ENCODE results near the gene ALDH3B2.
"Not testable (repeated sequence)": the region's sequence is repeated elsewhere in the genome, so short reads cannot be mapped to it uniquely, and the experiment has no call there.

DNA sequence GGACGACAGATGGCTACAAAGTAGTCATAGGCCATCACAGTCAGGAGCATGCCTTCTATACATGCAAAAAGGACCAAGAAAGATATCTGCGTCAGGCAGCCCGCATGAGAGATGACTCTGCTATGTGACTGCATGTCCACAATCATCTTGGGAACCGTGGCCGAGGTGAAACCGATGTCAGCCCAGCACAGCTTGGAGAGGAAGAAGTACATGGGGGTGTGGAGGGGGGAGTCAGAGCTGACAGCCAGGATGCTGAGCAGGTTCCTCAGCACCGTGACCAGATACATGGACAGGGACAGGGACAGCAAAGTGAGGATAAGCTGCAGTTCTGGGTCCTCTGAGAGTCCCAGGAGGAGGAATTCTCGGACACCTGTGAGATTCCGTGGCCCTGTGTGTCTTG, 48.6 kb upstream of the ALDH3B2 start:
- TF ChIP-seq POLR2AphosphoS5 (IDR thresholded peaks at IDR 0.05; ENCODE audit: low read depth); GABPA (IDR thresholded peaks at IDR 0.05; ENCODE audit: low read depth); SPI1 (IDR thresholded peaks at IDR 0.05; ENCODE audit: borderline replicate concordance, low read depth): not testable (repeated sequence)
- TF ChIP-seq, protein P1, sequence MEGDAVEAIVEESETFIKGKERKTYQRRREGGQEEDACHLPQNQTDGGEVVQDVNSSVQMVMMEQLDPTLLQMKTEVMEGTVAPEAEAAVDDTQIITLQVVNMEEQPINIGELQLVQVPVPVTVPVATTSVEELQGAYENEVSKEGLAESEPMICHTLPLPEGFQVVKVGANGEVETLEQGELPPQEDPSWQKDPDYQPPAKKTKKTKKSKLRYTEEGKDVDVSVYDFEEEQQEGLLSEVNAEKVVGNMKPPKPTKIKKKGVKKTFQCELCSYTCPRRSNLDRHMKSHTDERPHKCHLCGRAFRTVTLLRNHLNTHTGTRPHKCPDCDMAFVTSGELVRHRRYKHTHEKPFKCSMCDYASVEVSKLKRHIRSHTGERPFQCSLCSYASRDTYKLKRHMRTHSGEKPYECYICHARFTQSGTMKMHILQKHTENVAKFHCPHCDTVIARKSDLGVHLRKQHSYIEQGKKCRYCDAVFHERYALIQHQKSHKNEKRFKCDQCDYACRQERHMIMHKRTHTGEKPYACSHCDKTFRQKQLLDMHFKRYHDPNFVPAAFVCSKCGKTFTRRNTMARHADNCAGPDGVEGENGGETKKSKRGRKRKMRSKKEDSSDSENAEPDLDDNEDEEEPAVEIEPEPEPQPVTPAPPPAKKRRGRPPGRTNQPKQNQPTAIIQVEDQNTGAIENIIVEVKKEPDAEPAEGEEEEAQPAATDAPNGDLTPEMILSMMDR (IDR thresholded peaks at IDR 0.05; ENCODE audit: insufficient read depth, low read length) = not testable (repeated sequence)
- TF ChIP-seq, protein P2, sequence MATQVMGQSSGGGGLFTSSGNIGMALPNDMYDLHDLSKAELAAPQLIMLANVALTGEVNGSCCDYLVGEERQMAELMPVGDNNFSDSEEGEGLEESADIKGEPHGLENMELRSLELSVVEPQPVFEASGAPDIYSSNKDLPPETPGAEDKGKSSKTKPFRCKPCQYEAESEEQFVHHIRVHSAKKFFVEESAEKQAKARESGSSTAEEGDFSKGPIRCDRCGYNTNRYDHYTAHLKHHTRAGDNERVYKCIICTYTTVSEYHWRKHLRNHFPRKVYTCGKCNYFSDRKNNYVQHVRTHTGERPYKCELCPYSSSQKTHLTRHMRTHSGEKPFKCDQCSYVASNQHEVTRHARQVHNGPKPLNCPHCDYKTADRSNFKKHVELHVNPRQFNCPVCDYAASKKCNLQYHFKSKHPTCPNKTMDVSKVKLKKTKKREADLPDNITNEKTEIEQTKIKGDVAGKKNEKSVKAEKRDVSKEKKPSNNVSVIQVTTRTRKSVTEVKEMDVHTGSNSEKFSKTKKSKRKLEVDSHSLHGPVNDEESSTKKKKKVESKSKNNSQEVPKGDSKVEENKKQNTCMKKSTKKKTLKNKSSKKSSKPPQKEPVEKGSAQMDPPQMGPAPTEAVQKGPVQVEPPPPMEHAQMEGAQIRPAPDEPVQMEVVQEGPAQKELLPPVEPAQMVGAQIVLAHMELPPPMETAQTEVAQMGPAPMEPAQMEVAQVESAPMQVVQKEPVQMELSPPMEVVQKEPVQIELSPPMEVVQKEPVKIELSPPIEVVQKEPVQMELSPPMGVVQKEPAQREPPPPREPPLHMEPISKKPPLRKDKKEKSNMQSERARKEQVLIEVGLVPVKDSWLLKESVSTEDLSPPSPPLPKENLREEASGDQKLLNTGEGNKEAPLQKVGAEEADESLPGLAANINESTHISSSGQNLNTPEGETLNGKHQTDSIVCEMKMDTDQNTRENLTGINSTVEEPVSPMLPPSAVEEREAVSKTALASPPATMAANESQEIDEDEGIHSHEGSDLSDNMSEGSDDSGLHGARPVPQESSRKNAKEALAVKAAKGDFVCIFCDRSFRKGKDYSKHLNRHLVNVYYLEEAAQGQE (IDR thresholded peaks at IDR 0.05; ENCODE audit: insufficient replicate concordance, low read depth) = not testable (repeated sequence)
